HCT116 (cell line): ENCODE results near the gene CERS5. TPM values are rescaled to one million over a fixed set of nuclear protein-coding genes. Genes with fewer than 3 reads are reported as not detected.
"Not testable (repeated sequence)": the region's sequence is repeated elsewhere in the genome, so short reads cannot be mapped to it uniquely, and the experiment has no call there.

Source experiments
- ATAC-seq: fragments of 200-7000 bp; cut with Tn5 transposase; 2 replicates; pipeline ENCODE4 v1.9.1; 2020; ENCODE audit warnings: mild to moderate bottlenecking, moderate library complexity
- BruUV-seq: library from RNA; stranded (reverse); fragments of 400-500 nt; replicated peaks from 2 replicates; lab custom pipeline; 2021; lab: Mats Ljungman, UMichigan
- CTCF ChIA-PET: fragments of 300-600 bp; sonication (Branson Sonifier 250); formaldehyde crosslinking; loops from one replicate; lab custom pipeline; 2021; ENCODE audit warnings: antibody characterized with exemption; lab: Charles Lee
- POLR2A ChIA-PET: fragments of 300-600, 350-600 bp; sonication (Branson Sonifier 250); formaldehyde crosslinking; loops from one replicate; lab custom pipeline; 2021; ENCODE audit warnings: antibody characterized with exemption; lab: Charles Lee
- RAD21 ChIA-PET, 2 experiments: fragments of 300-600 bp; sonication (Branson Sonifier 250); formaldehyde crosslinking; loops; one replicate each; lab custom pipeline; 2023; ENCODE audit warnings: low total read pairs in 2 of 2; ENCODE audit not compliant: uncharacterized antibody in 2 of 2, unreplicated experiment in 2 of 2, low non-redundant PET in 1 of 2; lab: Charles Lee
- DNase-seq: peaks from one replicate; pipeline ENCODE4 v3.0.0-alpha.2; 2010; ENCODE audit warnings: low read depth, low spot score
- H2AFZ ChIP-seq: fragments of 200-600 bp; shearing (Covaris generic), sonication (generic); 2 replicates; pipeline ENCODE4 v1.6.1; 2017; ENCODE audit warnings: low read depth, mixed run types, mixed read lengths, antibody characterized with exemption, low read length; ENCODE audit not compliant: poor library complexity, severe bottlenecking
- H3K27ac ChIP-seq: 2 replicates; pipeline ENCODE4 v1.5.1; 2012; ENCODE audit warnings: low read depth, low read length
- H3K27me3 ChIP-seq: fragments of 200-600 bp; sonication (generic); 2 replicates; pipeline ENCODE4 v1.6.1; 2016; ENCODE audit warnings: mixed run types, low read length, mixed read lengths; ENCODE audit not compliant: insufficient read depth
- H3K36me3 ChIP-seq, 2 experiments: fragments of 200-500 bp in 1 of 2; fragments of 200-600 bp in 1 of 2; sonication (Bioruptor generic) in 1 of 2; sonication (generic) in 1 of 2; 2 replicates each; pipeline versions ENCODE4 v1.5.1 to v1.6.1; 2014 to 2016; ENCODE audit warnings: low read length in 2 of 2, inconsistent platforms in 1 of 2, mixed read lengths in 1 of 2, mixed run types in 1 of 2; ENCODE audit not compliant: insufficient read depth in 2 of 2, control insufficient read depth in 1 of 2
- H3K4me1 ChIP-seq, 2 experiments: fragments of 200-600 bp in 1 of 2; sonication (generic) in 1 of 2; 2 replicates each; pipeline versions ENCODE4 v1.5.1 to v1.6.1; 2012 to 2017; ENCODE audit warnings: low read length in 2 of 2, inconsistent platforms in 1 of 2, mild to moderate bottlenecking in 1 of 2, mixed read lengths in 1 of 2, mixed run types in 1 of 2, moderate library complexity in 1 of 2; ENCODE audit not compliant: insufficient read depth in 2 of 2, control insufficient read depth in 1 of 2
- H3K4me2 ChIP-seq: fragments of 200-600 bp; sonication (generic); 2 replicates; pipeline ENCODE4 v1.6.1; 2017; ENCODE audit warnings: mixed run types, low read length, mixed read lengths
- H3K4me3 ChIP-seq, 2 experiments: fragments of 200-600 bp in 1 of 2; sonication (generic) in 1 of 2; replicated peaks in 1 of 2; 2 replicates each; pipeline ENCODE4 v1.5.1; 2011 to 2016; ENCODE audit warnings: low read length in 2 of 2, control low read depth in 1 of 2, low read depth in 1 of 2, mild to moderate bottlenecking in 1 of 2, mixed read lengths in 1 of 2, mixed run types in 1 of 2
- H3K79me2 ChIP-seq: fragments of 200-600 bp; sonication (generic); 2 replicates; pipeline ENCODE4 v1.6.1; 2017; ENCODE audit warnings: mild to moderate bottlenecking, mixed run types, low read length, moderate library complexity, mixed read lengths; ENCODE audit not compliant: insufficient read depth
- H3K9ac ChIP-seq: fragments of 200-600 bp; sonication (generic); 2 replicates; pipeline ENCODE4 v1.6.1; 2016; ENCODE audit warnings: low read length, mixed read lengths
- H3K9me2 ChIP-seq: fragments of 200-600 bp; sonication (generic), shearing (Covaris generic); 2 replicates; pipeline ENCODE4 v1.6.1; 2017; ENCODE audit warnings: mixed run types, mild to moderate bottlenecking, moderate library complexity; ENCODE audit not compliant: insufficient read depth
- H3K9me3 ChIP-seq, 2 experiments: fragments of 200-500 bp in 1 of 2; fragments of 200-600 bp in 1 of 2; sonication (Bioruptor generic) in 1 of 2; sonication (generic) in 1 of 2; 2 replicates each; pipeline ENCODE4 v1.6.1; 2014 to 2017; ENCODE audit warnings: low read length in 2 of 2, mixed read lengths in 2 of 2, inconsistent platforms in 1 of 2, low read depth in 1 of 2, mild to moderate bottlenecking in 1 of 2, mixed run types in 1 of 2, moderate library complexity in 1 of 2; ENCODE audit not compliant: control insufficient read depth in 1 of 2, insufficient read depth in 1 of 2
- H4K20me1 ChIP-seq: fragments of 200-600 bp; sonication (generic), shearing (Covaris generic); 2 replicates; pipeline ENCODE4 v1.6.1; 2017; ENCODE audit warnings: mixed run types, mild to moderate bottlenecking, moderate library complexity; ENCODE audit not compliant: insufficient read depth
- REST ChIP-seq: IDR thresholded peaks from 2 replicates; pipeline ENCODE4 v1.6.1; 2012; ENCODE audit warnings: low read depth
- intact Hi-C: fragments of 100-400 bp; cut with micrococcal nuclease; formaldehyde crosslinking; loops from 2 replicates; pipeline ENCODE4 v1.10.0; 2022
- total RNA-seq: library from RNA; stranded (reverse); gene quantifications from one replicate; pipeline ENCODE4 v1.2.1, GENCODE V29; 2021; ENCODE audit not compliant: unreplicated experiment

Gene CERS5
- total RNA-seq, 1 experiment from 2014 or later: 33.4 TPM

- Histone ChIP-seq H3K4me1 (no peaks in the 10 kb centered on the region), H3K9me2 (no peaks in the 10 kb centered on the region), H3K9me3 (no peaks in the 10 kb centered on the region), H4K20me1 (no peaks in the 10 kb centered on the region), H3K9ac (no peak overlapping the region), H2AFZ (no peak overlapping the region), H3K27ac (no peak overlapping the region), H3K79me2 (peaks cover 16% of the 10 kb centered on the region), H3K4me3 (no peak overlapping the region), H3K4me2 (no peak overlapping the region)
- CTCF ChIA-PET: no interaction called here
- intact Hi-C loops: no loop called here
- DNase-seq (no peak), ATAC-seq (no peak)
- RAD21 ChIA-PET: no interaction called here
- POLR2A ChIA-PET: no interaction called here
- no TSS peak for BruUV-seq
- no peak for TF ChIP-seq REST
- TF ChIP-seq, all 23 proteins: peak for 0
- no peaks in the 10 kb centered on the region for H3K36me3 ChIP-seq
- no peaks in the 10 kb centered on the region for H3K27me3 ChIP-seq
Measured at GRCh38 chr12:50149311-50149710, 17.9 kb downstream of the CERS5 start.

- H3K9ac ChIP-seq, H3K36me3 ChIP-seq, DNase-seq, H3K27ac ChIP-seq, H3K9me2 ChIP-seq, POLR2A ChIA-PET, H4K20me1 ChIP-seq, intact Hi-C loops, H3K4me1 ChIP-seq, H2AFZ ChIP-seq, H3K27me3 ChIP-seq, H3K4me2 ChIP-seq, ATAC-seq, BruUV-seq, H3K4me3 ChIP-seq, H3K9me3 ChIP-seq, RAD21 ChIA-PET: not testable (repeated sequence)
- CTCF ChIA-PET: interaction anchor here (1.6 kb wide), 1 partner anchor 36 kb away, joined by 3 read pairs; the partner anchor contains the start of gene COX14
- peaks cover 14% of the 10 kb centered on the region for H3K79me2 ChIP-seq
Measured at GRCh38 chr12:50148011-50148410, 19.2 kb downstream of the CERS5 start.
